HG02943 (cell line): Measurements from ENCODE around the gene RSPO4.

ENCODE experiments used
- ATAC-seq: cut with Tn5 transposase; IDR thresholded peaks from one replicate; pipeline ENCODE4 v1.9.1; 2021; ENCODE audit warnings: mild to moderate bottlenecking, low read depth, moderate library complexity; ENCODE audit not compliant: unreplicated experiment

RSPO4 gene

GRCh38 chr20:971346-971745, 30.8 kb downstream of the RSPO4 start:
- ATAC-seq: no peak

- no peak for ATAC-seq
These were observed 32.2 kb downstream of the RSPO4 start for GRCh38 chr20:969868-970267.

- no peak for ATAC-seq
These were observed 34.0 kb downstream of the RSPO4 start for GRCh38 chr20:967796-968742.

- no peak for ATAC-seq
These were observed 36.2 kb downstream of the RSPO4 start for GRCh38 chr20:965956-966355.

GRCh38 chr20:963795-964194, 38.3 kb downstream of the RSPO4 start:
- ATAC-seq: no peak

GRCh38 chr20:962683-963082, 39.4 kb downstream of the RSPO4 start:
- no peak for ATAC-seq

- no peak for ATAC-seq
These were observed 39.9 kb downstream of the RSPO4 start for GRCh38 chr20:962223-962622.

- no peak for ATAC-seq
These were observed 40.3 kb downstream of the RSPO4 start for GRCh38 chr20:961768-962167.

- no peak for ATAC-seq
These were observed 42.0 kb downstream of the RSPO4 start for GRCh38 chr20:959996-960615.

GRCh38 chr20:958936-959815, 42.9 kb downstream of the RSPO4 start:
- no peak for ATAC-seq

GRCh38 chr20:957544-957943, 44.6 kb downstream of the RSPO4 start:
- no peak for ATAC-seq

- ATAC-seq: no peak
These were observed 45.7 kb downstream of the RSPO4 start for GRCh38 chr20:956330-956951.

GRCh38 chr20:955656-956055, 46.5 kb downstream of the RSPO4 start:
- ATAC-seq: no peak

GRCh38 chr20:955111-955510, 47.0 kb downstream of the RSPO4 start:
- ATAC-seq: no peak

GRCh38 chr20:953742-954141, 48.4 kb downstream of the RSPO4 start:
- no peak for ATAC-seq

GRCh38 chr20:952196-952795, 49.8 kb downstream of the RSPO4 start:
- ATAC-seq: no peak

- ATAC-seq: no peak
These were observed 50.5 kb downstream of the RSPO4 start for GRCh38 chr20:951384-952169.

- no peak for ATAC-seq
These were observed 52.4 kb downstream of the RSPO4 start for GRCh38 chr20:949717-950116.

- ATAC-seq: no peak
These were observed 55.3 kb downstream of the RSPO4 start for GRCh38 chr20:946826-947225.
